Mucosa of gallbladder (tissue), 1 donor: ENCODE data around the gene TBXAS1. TPM values are rescaled to one million over a fixed set of nuclear protein-coding genes. Genes with fewer than 3 reads are reported as not detected.

Experiments used
- DNase-seq: peaks from one replicate; pipeline ENCODE4 v3.0.0-alpha.2; 2020; ENCODE audit warnings: low spot score
- total RNA-seq: library from RNA; stranded (reverse); gene quantifications from one replicate; pipeline ENCODE4 v1.2.1, GENCODE V29; 2021
- donor health status: DM: no; HTN: no; CAD: no.

Gene TBXAS1
- total RNA-seq, 1 donor from 2014 or later: 40.9 TPM

GRCh38 chr7:140048138-140048537, 219.1 kb downstream of the TBXAS1 start:
- DNase-seq: no peak

- DNase-seq: no peak
Observed at GRCh38 chr7:140048989-140049338, 219.9 kb downstream of the TBXAS1 start.

- no peak for DNase-seq
Observed at GRCh38 chr7:140049339-140050024, 220.4 kb downstream of the TBXAS1 start.

- no peak for DNase-seq
Observed at GRCh38 chr7:140050100-140050499, 221.0 kb downstream of the TBXAS1 start.

- DNase-seq: no peak
Observed at GRCh38 chr7:140051820-140052219, 222.8 kb downstream of the TBXAS1 start.

GRCh38 chr7:140053812-140054539, 224.9 kb downstream of the TBXAS1 start:
- no peak for DNase-seq

GRCh38 chr7:140054751-140055150, 225.7 kb downstream of the TBXAS1 start:
- DNase-seq: no peak

- no peak for DNase-seq
Observed at GRCh38 chr7:140055833-140056232, 226.8 kb downstream of the TBXAS1 start.

- DNase-seq: no peak
Observed at GRCh38 chr7:140056431-140057142, 227.5 kb downstream of the TBXAS1 start.

GRCh38 chr7:140057143-140057535, 228.1 kb downstream of the TBXAS1 start:
- DNase-seq: no peak

- DNase-seq: no peak
Observed at GRCh38 chr7:140058517-140058916, 229.5 kb downstream of the TBXAS1 start.

- DNase-seq: peak; percentile 90
Observed at GRCh38 chr7:140059273-140060242, 230.5 kb downstream of the TBXAS1 start.

- no peak for DNase-seq
Observed at GRCh38 chr7:140060243-140060630, 231.2 kb downstream of the TBXAS1 start.

GRCh38 chr7:140060788-140061606, 231.9 kb downstream of the TBXAS1 start:
- no peak for DNase-seq

GRCh38 chr7:140061607-140061930, 232.5 kb downstream of the TBXAS1 start:
- DNase-seq: no peak

- no peak for DNase-seq
Observed at GRCh38 chr7:140062118-140062527, 233.1 kb downstream of the TBXAS1 start.

- DNase-seq: peak; percentile 90
Observed at GRCh38 chr7:140062528-140063299, 233.7 kb downstream of the TBXAS1 start, which contains the start of gene PARP12. Gene PARP12, minus strand, starts transcription at chr7:140062951. Its CDS starts 104 bp downstream, at chr7:140062847.

- no peak for DNase-seq
Observed at GRCh38 chr7:140067052-140067451, 238.0 kb downstream of the TBXAS1 start.

- no peak for DNase-seq
Observed at GRCh38 chr7:140068033-140068432, 239.0 kb downstream of the TBXAS1 start.
